Measurements from ENCODE around the gene ZNF582. TPM values are rescaled to one million over a fixed set of nuclear protein-coding genes. Genes with fewer than 3 reads are reported as not detected.

ZNF582 gene
- total RNA-seq, 4 donors from 2014 or later = 2.9 to 5.4 (median 4.3) TPM

- TF ChIP-seq POLR2A (IDR thresholded peaks at IDR 0.05) (no peak), CTCF (IDR thresholded peaks at IDR 0.05) (no peak)
- H3K4me3 ChIP-seq (ENCODE audit: low read depth, poor library complexity, severe bottlenecking) = no peak overlapping the region
- intact Hi-C loops (cut with DNase I; ENCODE audit: low total_unique reads) = no loop called here
- WGBS, 2 donors = 91 to 95% methylated on average over 8 of the region's 8 CpGs
- no peak for DNase-seq (ENCODE audit: low spot score in 2 of 2)
Measured at GRCh38 chr19:56383826-56384605, 9.3 kb downstream of the ZNF582 start.

- TF ChIP-seq POLR2A (IDR thresholded peaks at IDR 0.05) (no peak), CTCF (IDR thresholded peaks at IDR 0.05) (no peak)
- intact Hi-C loops (cut with DNase I; ENCODE audit: low total_unique reads) = no loop called here
- no peak for DNase-seq (ENCODE audit: low spot score in 2 of 2)
- H3K4me3 ChIP-seq (ENCODE audit: low read depth, poor library complexity, severe bottlenecking) = no peak overlapping the region
- WGBS, 2 donors = 88 to 97% methylated on average over 11 of the region's 11 CpGs
Measured at GRCh38 chr19:56377105-56377924, 16.0 kb downstream of the ZNF582 start.

- 61 to 73% methylated on average over 1 of the region's 1 CpG for WGBS, 2 donors
- intact Hi-C loops (cut with DNase I; ENCODE audit: low total_unique reads) = no loop called here
- TF ChIP-seq CTCF (IDR thresholded peaks at IDR 0.05) = no peak
- no peak for TF ChIP-seq POLR2A (IDR thresholded peaks at IDR 0.05)
Measured at GRCh38 chr19:56372281-56372680, 21.1 kb downstream of the ZNF582 start.

GRCh38 chr19:56369886-56370676, 23.3 kb downstream of the ZNF582 start:
- WGBS, 2 donors = 99% methylated on average over 3 of the region's 3 CpGs
- intact Hi-C loops (cut with DNase I; ENCODE audit: low total_unique reads) = no loop called here
- DNase-seq (ENCODE audit: low spot score in 2 of 2) = no peak
- no peak overlapping the region for H3K4me3 ChIP-seq (ENCODE audit: low read depth, poor library complexity, severe bottlenecking)
- TF ChIP-seq POLR2A (IDR thresholded peaks at IDR 0.05) = no peak
- no peak for TF ChIP-seq CTCF (IDR thresholded peaks at IDR 0.05)

More at GRCh38 chr19:56372281-56372680, 21.1 kb downstream of the ZNF582 start:
- DNase-seq (ENCODE audit: low spot score in 2 of 2) = no peak
- no peak overlapping the region for H3K4me3 ChIP-seq (ENCODE audit: low read depth, poor library complexity, severe bottlenecking)

- intact Hi-C loops (cut with DNase I; ENCODE audit: low total_unique reads) = no loop called here
- WGBS, 2 donors = 6 to 8% methylated on average over 48 to 57 of the region's 65 CpGs
- H3K4me3 ChIP-seq (ENCODE audit: low read depth, poor library complexity, severe bottlenecking) = peak overlapping the region; percentile 64
Measured at GRCh38 chr19:56367829-56368711, 25.3 kb downstream of the ZNF582 start.

More at GRCh38 chr19:56367829-56368711, 25.3 kb downstream of the ZNF582 start:
- no peak for TF ChIP-seq POLR2A (IDR thresholded peaks at IDR 0.05)
- TF ChIP-seq CTCF (IDR thresholded peaks at IDR 0.05) = no peak
- DNase-seq (ENCODE audit: low spot score in 2 of 2) = peak; percentile 81 to 97
